ENCODE measurements around the gene LPP. TPM values are rescaled to one million over a fixed set of nuclear protein-coding genes. Genes with fewer than 3 reads are reported as not detected.

LPP gene
- polyA plus RNA-seq, 3 donors: 14.1 to 23.2 (median 15.3) TPM

- Histone ChIP-seq H3K36me3 (replicated peaks in 1 of 2; ENCODE audit: control insufficient read depth in 1 of 2, insufficient read depth in 2 of 2, low read length in 2 of 2) (no peaks in the 10 kb centered on the region), H3K4me1 (ENCODE audit: control insufficient read depth in 1 of 2, insufficient read depth in 2 of 2, low read length in 2 of 2) (peaks cover 65 to 82% of the 10 kb centered on the region in 2 donors), H3K27ac (ENCODE audit: low read depth in 1 of 2, low read length in 2 of 2) (peak overlapping the region; percentile 80 to 89), H2AFZ (ENCODE audit: insufficient read depth, low read depth, low read length, poor library complexity, severe bottlenecking) (no peak overlapping the region), H3K9me3 (replicated peaks in 1 of 2; ENCODE audit: control insufficient read depth in 1 of 2, insufficient read depth in 1 of 2, low read length in 2 of 2) (no peaks in the 10 kb centered on the region), H3K4me3 (replicated peaks in 1 of 3; ENCODE audit: low read depth in 2 of 3, low read length in 3 of 3) (peak overlapping the region in 1 of 3 experiments; percentile 47), H3K79me2 (ENCODE audit: insufficient read depth, low read length) (peaks cover 12% of the 10 kb centered on the region), H3K4me2 (replicated peaks; ENCODE audit: extremely low read depth, low read length, poor library complexity, severe bottlenecking) (peak overlapping the region; percentile 52), H3K9ac (ENCODE audit: insufficient read depth, low read length, poor library complexity, severe bottlenecking) (peak overlapping the region; percentile 41), H4K20me1 (ENCODE audit: insufficient read depth, low read length) (no peaks in the 10 kb centered on the region), H3K27me3 (ENCODE audit: control insufficient read depth in 2 of 2, insufficient read depth in 2 of 2, low read length in 2 of 2) (no peaks in the 10 kb centered on the region)
- no CpG with 5 or more reads among the region's 1 CpG for WGBS (ENCODE audit: insufficient coverage)
- intact Hi-C loops (cut with micrococcal nuclease): loop anchor here (5.0 to 10.0 kb wide), 2 partner anchors 127 to 1085 kb away; no protein-coding TSS in a partner anchor
- Mint-ChIP-seq H3K27ac (peak overlapping the region; percentile 92 to 99 (median 95)), H3K4me1 (peaks cover 72% of the 10 kb centered on the region), H3K36me3 (peaks cover 0 to 1% of the 10 kb centered on the region in 2 donors), H3K27me3 (ENCODE audit: low read depth in 3 of 3) (peaks cover 0 to 2% (median 0%) of the 10 kb centered on the region in 3 donors), H3K4me3 (peak overlapping the region; percentile 35 to 77), H3K9me3 (peaks cover 0 to 2% (median 0%) of the 10 kb centered on the region in 7 donors)
- peak; percentile 63 to 87 (median 74) for DNase-seq
- no peak for TF ChIP-seq CTCF (IDR thresholded peaks at IDR 0.05)
Measured at GRCh38 chr3:188819939-188820338, 666.0 kb downstream of the LPP start.

- peak overlapping the region; percentile 64 for H3K4me2 ChIP-seq (replicated peaks; ENCODE audit: extremely low read depth, low read length, poor library complexity, severe bottlenecking)
- peaks cover 71% of the 10 kb centered on the region for H3K4me1 Mint-ChIP-seq
- peaks cover 0 to 1% of the 10 kb centered on the region in 2 donors for H3K36me3 Mint-ChIP-seq
- no peak overlapping the region for H3K9ac ChIP-seq (ENCODE audit: insufficient read depth, low read length, poor library complexity, severe bottlenecking)
- H4K20me1 ChIP-seq (ENCODE audit: insufficient read depth, low read length): no peaks in the 10 kb centered on the region
- intact Hi-C loops (cut with micrococcal nuclease): loop anchor here (5.0 to 10.0 kb wide), 2 partner anchors 125 to 1087 kb away; no protein-coding TSS in a partner anchor
- DNase-seq: peak; percentile 84 to 89 (median 87)
- no peak overlapping the region for H2AFZ ChIP-seq (ENCODE audit: insufficient read depth, low read depth, low read length, poor library complexity, severe bottlenecking)
- peaks cover 62 to 75% of the 10 kb centered on the region in 2 donors for H3K4me1 ChIP-seq (ENCODE audit: control insufficient read depth in 1 of 2, insufficient read depth in 2 of 2, low read length in 2 of 2)
- H3K9me3 ChIP-seq (replicated peaks in 1 of 2; ENCODE audit: control insufficient read depth in 1 of 2, insufficient read depth in 1 of 2, low read length in 2 of 2): no peaks in the 10 kb centered on the region
- peak overlapping the region; percentile 11 to 88 for H3K27ac ChIP-seq (ENCODE audit: low read depth in 1 of 2, low read length in 2 of 2)
- H3K27me3 Mint-ChIP-seq (ENCODE audit: low read depth in 3 of 3): peaks cover 0 to 2% (median 1%) of the 10 kb centered on the region in 3 donors
- 0% methylated on average over 2 of the region's 4 CpGs for WGBS (ENCODE audit: insufficient coverage)
- peaks cover 12% of the 10 kb centered on the region for H3K79me2 ChIP-seq (ENCODE audit: insufficient read depth, low read length)
- H3K27me3 ChIP-seq (ENCODE audit: control insufficient read depth in 2 of 2, insufficient read depth in 2 of 2, low read length in 2 of 2): no peaks in the 10 kb centered on the region
- H3K36me3 ChIP-seq (replicated peaks in 1 of 2; ENCODE audit: control insufficient read depth in 1 of 2, insufficient read depth in 2 of 2, low read length in 2 of 2): no peaks in the 10 kb centered on the region
- no peak for TF ChIP-seq CTCF (IDR thresholded peaks at IDR 0.05)
- peak overlapping the region; percentile 18 to 76 for H3K4me3 Mint-ChIP-seq
- H3K27ac Mint-ChIP-seq: peak overlapping the region; percentile 93 to 98 (median 96)
- H3K4me3 ChIP-seq (replicated peaks in 1 of 3; ENCODE audit: low read depth in 2 of 3, low read length in 3 of 3): peak overlapping the region in 1 of 3 experiments; percentile 48
- H3K9me3 Mint-ChIP-seq: peaks cover 0 to 2% (median 0%) of the 10 kb centered on the region in 7 donors
Measured at GRCh38 chr3:188822004-188822403, 668.0 kb downstream of the LPP start.

All from CD14-positive monocyte (primary cell).